ENCODE measurements around the gene NBEA.
A peak's percentile ranks its signal among the peaks of the same experiment; 100 is the strongest.

DNA sequence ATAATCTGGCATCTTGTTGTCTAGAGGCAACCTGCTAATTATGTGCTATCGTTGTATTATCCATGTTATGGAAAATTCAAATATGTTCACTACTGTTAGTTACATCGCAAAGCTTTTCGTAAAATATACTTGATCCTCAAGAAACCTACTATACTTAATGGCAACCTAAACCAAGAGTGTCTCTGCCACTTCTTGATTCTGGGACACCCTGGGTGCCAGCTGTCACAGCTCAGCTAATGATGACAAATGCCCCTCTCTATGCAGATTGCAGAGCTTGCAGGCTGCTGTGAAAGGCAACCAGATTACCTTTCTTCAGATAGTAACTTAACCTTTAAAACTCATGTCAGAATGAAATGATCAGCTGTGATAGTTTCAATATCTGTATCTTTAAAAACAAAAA is 543.4 kb downstream of the NBEA start:
- TF ChIP-seq, protein P1, sequence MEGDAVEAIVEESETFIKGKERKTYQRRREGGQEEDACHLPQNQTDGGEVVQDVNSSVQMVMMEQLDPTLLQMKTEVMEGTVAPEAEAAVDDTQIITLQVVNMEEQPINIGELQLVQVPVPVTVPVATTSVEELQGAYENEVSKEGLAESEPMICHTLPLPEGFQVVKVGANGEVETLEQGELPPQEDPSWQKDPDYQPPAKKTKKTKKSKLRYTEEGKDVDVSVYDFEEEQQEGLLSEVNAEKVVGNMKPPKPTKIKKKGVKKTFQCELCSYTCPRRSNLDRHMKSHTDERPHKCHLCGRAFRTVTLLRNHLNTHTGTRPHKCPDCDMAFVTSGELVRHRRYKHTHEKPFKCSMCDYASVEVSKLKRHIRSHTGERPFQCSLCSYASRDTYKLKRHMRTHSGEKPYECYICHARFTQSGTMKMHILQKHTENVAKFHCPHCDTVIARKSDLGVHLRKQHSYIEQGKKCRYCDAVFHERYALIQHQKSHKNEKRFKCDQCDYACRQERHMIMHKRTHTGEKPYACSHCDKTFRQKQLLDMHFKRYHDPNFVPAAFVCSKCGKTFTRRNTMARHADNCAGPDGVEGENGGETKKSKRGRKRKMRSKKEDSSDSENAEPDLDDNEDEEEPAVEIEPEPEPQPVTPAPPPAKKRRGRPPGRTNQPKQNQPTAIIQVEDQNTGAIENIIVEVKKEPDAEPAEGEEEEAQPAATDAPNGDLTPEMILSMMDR (tag by site-specific recombination; IDR thresholded peaks at IDR 0.05) = no peak
- TF ChIP-seq, protein P2, sequence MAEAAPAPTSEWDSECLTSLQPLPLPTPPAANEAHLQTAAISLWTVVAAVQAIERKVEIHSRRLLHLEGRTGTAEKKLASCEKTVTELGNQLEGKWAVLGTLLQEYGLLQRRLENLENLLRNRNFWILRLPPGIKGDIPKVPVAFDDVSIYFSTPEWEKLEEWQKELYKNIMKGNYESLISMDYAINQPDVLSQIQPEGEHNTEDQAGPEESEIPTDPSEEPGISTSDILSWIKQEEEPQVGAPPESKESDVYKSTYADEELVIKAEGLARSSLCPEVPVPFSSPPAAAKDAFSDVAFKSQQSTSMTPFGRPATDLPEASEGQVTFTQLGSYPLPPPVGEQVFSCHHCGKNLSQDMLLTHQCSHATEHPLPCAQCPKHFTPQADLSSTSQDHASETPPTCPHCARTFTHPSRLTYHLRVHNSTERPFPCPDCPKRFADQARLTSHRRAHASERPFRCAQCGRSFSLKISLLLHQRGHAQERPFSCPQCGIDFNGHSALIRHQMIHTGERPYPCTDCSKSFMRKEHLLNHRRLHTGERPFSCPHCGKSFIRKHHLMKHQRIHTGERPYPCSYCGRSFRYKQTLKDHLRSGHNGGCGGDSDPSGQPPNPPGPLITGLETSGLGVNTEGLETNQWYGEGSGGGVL (tag by site-specific recombination; IDR thresholded peaks at IDR 0.05) = no peak
- TF ChIP-seq ZNF776 (tag by site-specific recombination; IDR thresholded peaks at IDR 0.05; ENCODE audit: borderline replicate concordance) = no peak
- TF ChIP-seq, protein P3, sequence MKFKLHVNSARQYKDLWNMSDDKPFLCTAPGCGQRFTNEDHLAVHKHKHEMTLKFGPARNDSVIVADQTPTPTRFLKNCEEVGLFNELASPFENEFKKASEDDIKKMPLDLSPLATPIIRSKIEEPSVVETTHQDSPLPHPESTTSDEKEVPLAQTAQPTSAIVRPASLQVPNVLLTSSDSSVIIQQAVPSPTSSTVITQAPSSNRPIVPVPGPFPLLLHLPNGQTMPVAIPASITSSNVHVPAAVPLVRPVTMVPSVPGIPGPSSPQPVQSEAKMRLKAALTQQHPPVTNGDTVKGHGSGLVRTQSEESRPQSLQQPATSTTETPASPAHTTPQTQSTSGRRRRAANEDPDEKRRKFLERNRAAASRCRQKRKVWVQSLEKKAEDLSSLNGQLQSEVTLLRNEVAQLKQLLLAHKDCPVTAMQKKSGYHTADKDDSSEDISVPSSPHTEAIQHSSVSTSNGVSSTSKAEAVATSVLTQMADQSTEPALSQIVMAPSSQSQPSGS (tag by site-specific recombination; IDR thresholded peaks at IDR 0.05; ENCODE audit: low read depth) = no peak
- peak; percentile 85 for TF ChIP-seq ZBTB17 (tag by site-specific recombination; IDR thresholded peaks at IDR 0.05)
- no peak for TF ChIP-seq ZNF426 (tag by site-specific recombination; IDR thresholded peaks at IDR 0.05)
- TF ChIP-seq ZNF530 (tag by site-specific recombination; IDR thresholded peaks at IDR 0.05; ENCODE audit: low read depth) = no peak
- no peak for TF ChIP-seq ZNF792 (tag by site-specific recombination; IDR thresholded peaks at IDR 0.05)
- no peak for TF ChIP-seq ZBTB7A (tag by site-specific recombination; IDR thresholded peaks at IDR 0.05; ENCODE audit: low read depth)
- no peak for TF ChIP-seq ZNF837 (tag by site-specific recombination; IDR thresholded peaks at IDR 0.05)
- TF ChIP-seq BCL11B (tag by site-specific recombination; IDR thresholded peaks at IDR 0.05; ENCODE audit: low read depth) = no peak
